Muscle of leg (tissue), 11 donors: ENCODE data around the gene LAMA2. TPM values are rescaled to one million over a fixed set of nuclear protein-coding genes. Genes with fewer than 3 reads are reported as not detected.

Source experiments
- DNase-seq: peaks from one replicate; pipeline ENCODE4 v3.0.0; 2013
- H3K27ac ChIP-seq: one replicate; pipeline ENCODE4 v1.5.1; 2013; ENCODE audit warnings: mild to moderate bottlenecking, low read length, control low read depth
- H3K27me3 ChIP-seq: one replicate; pipeline ENCODE4 v1.6.1; 2013; ENCODE audit warnings: low read length; ENCODE audit not compliant: control insufficient read depth, insufficient read depth
- H3K36me3 ChIP-seq: one replicate; pipeline ENCODE4 v1.6.1; 2013; ENCODE audit warnings: low read length; ENCODE audit not compliant: control insufficient read depth, insufficient read depth
- H3K4me1 ChIP-seq: one replicate; pipeline ENCODE4 v1.6.1; 2013; ENCODE audit warnings: low read length; ENCODE audit not compliant: control insufficient read depth, insufficient read depth
- H3K4me3 ChIP-seq: one replicate; pipeline ENCODE4 v1.5.1; 2013; ENCODE audit warnings: low read length, control low read depth
- H3K9me3 ChIP-seq: replicated peaks from 2 replicates; pipeline ENCODE4 v1.6.1; 2013; ENCODE audit warnings: low read depth, low read length; ENCODE audit not compliant: control insufficient read depth
- WGBS: methylation state at CpG from one replicate; pipeline ENCODE4 v1.1.5; 2013; ENCODE audit warnings: missing lambda C conversion rate; ENCODE audit not compliant: insufficient coverage; 5-methylcytosine and 5-hydroxymethylcytosine counted together
- polyA plus RNA-seq, 8 donors: library from polyadenylated mRNA; unstranded; fragments of 120-200 nt; gene quantifications; one replicate each; pipeline versions ENCODE4 v1.2.1 to v1.2.3, GENCODE V29; 2013; ENCODE audit warnings: inconsistent platforms in 1 of 8, low replicate concordance in 1 of 8; ENCODE audit not compliant: insufficient read length in 8 of 8, insufficient read depth in 1 of 8
- total RNA-seq: library from RNA; stranded (reverse); fragments of 120-200 nt; gene quantifications from one replicate; pipeline ENCODE4 v1.2.4, GENCODE V29; 2013

The LAMA2 gene
- total and polyA plus RNA-seq, 9 donors, result 105 to 165 (median 140) TPM

- WGBS, result no CpG with 5 or more reads among the region's 2 CpGs
- no peak overlapping the region for H3K4me3 ChIP-seq
Observed at GRCh38 chr6:128892079-128892478, 9.1 kb downstream of the LAMA2 start.

GRCh38 chr6:128899341-128900050 lies 16.6 kb downstream of the LAMA2 start:
- Histone ChIP-seq H3K27ac (no peak overlapping the region), H3K27me3 (no peaks in the 10 kb centered on the region), H3K4me3 (no peak overlapping the region), H3K9me3 (peaks cover 1% of the 10 kb centered on the region), H3K4me1 (no peaks in the 10 kb centered on the region), H3K36me3 (no peaks in the 10 kb centered on the region)
- DNase-seq, result peak; percentile 39

More at GRCh38 chr6:128892079-128892478, 9.1 kb downstream of the LAMA2 start:
- no peak for DNase-seq
- Histone ChIP-seq H3K27me3 (no peaks in the 10 kb centered on the region), H3K27ac (no peak overlapping the region), H3K4me1 (no peaks in the 10 kb centered on the region), H3K9me3 (peaks cover 2% of the 10 kb centered on the region), H3K36me3 (no peaks in the 10 kb centered on the region)

- no peak for DNase-seq
- Histone ChIP-seq H3K4me1 (no peaks in the 10 kb centered on the region), H3K4me3 (no peak overlapping the region), H3K27me3 (no peaks in the 10 kb centered on the region), H3K9me3 (no peaks in the 10 kb centered on the region), H3K36me3 (no peaks in the 10 kb centered on the region), H3K27ac (no peak overlapping the region)
- 94% methylated on average over 2 of the region's 5 CpGs for WGBS
Observed at GRCh38 chr6:128903715-128904114, 20.8 kb downstream of the LAMA2 start.

GRCh38 chr6:128914051-128914450 lies 31.1 kb downstream of the LAMA2 start:
- Histone ChIP-seq H3K27me3 (no peaks in the 10 kb centered on the region), H3K9me3 (no peaks in the 10 kb centered on the region), H3K4me3 (no peak overlapping the region), H3K36me3 (no peaks in the 10 kb centered on the region), H3K27ac (no peak overlapping the region), H3K4me1 (no peaks in the 10 kb centered on the region)
- 100% methylated on average over 1 of the region's 2 CpGs for WGBS
- DNase-seq, result no peak

- 100% methylated on average over 1 of the region's 2 CpGs for WGBS
- Histone ChIP-seq H3K36me3 (no peaks in the 10 kb centered on the region), H3K4me3 (no peak overlapping the region), H3K9me3 (no peaks in the 10 kb centered on the region), H3K27me3 (no peaks in the 10 kb centered on the region), H3K27ac (no peak overlapping the region), H3K4me1 (no peaks in the 10 kb centered on the region)
- no peak for DNase-seq
Observed at GRCh38 chr6:128918886-128919285, 35.9 kb downstream of the LAMA2 start.

- Histone ChIP-seq H3K4me1 (no peaks in the 10 kb centered on the region), H3K36me3 (no peaks in the 10 kb centered on the region), H3K9me3 (no peaks in the 10 kb centered on the region), H3K27ac (no peak overlapping the region), H3K4me3 (no peak overlapping the region), H3K27me3 (no peaks in the 10 kb centered on the region)
- WGBS, result no CpG with 5 or more reads among the region's 2 CpGs
- DNase-seq, result no peak
Observed at GRCh38 chr6:128919412-128920180, 36.7 kb downstream of the LAMA2 start.

GRCh38 chr6:128925765-128926164 lies 42.8 kb downstream of the LAMA2 start:
- H3K27ac ChIP-seq, result no peak overlapping the region
- H3K4me1 ChIP-seq, result no peaks in the 10 kb centered on the region
- no peaks in the 10 kb centered on the region for H3K27me3 ChIP-seq
- DNase-seq, result no peak
- H3K36me3 ChIP-seq, result peaks cover 6% of the 10 kb centered on the region
- peaks cover 3% of the 10 kb centered on the region for H3K9me3 ChIP-seq
- WGBS, result 89% methylated on average over 1 of the region's 1 CpG
- H3K4me3 ChIP-seq, result no peak overlapping the region

GRCh38 chr6:128929869-128930268 lies 46.9 kb downstream of the LAMA2 start:
- Histone ChIP-seq H3K27ac (no peak overlapping the region), H3K36me3 (peaks cover 6% of the 10 kb centered on the region), H3K9me3 (peaks cover 3% of the 10 kb centered on the region), H3K4me1 (no peaks in the 10 kb centered on the region), H3K27me3 (no peaks in the 10 kb centered on the region), H3K4me3 (no peak overlapping the region)
- DNase-seq, result no peak
- WGBS, result 42% methylated on average over 28 of the region's 34 CpGs

- no peak for DNase-seq
- no peak overlapping the region for H3K27ac ChIP-seq
- H3K27me3 ChIP-seq, result no peaks in the 10 kb centered on the region
- H3K9me3 ChIP-seq, result peaks cover 3% of the 10 kb centered on the region
- H3K4me3 ChIP-seq, result no peak overlapping the region
- no peaks in the 10 kb centered on the region for H3K4me1 ChIP-seq
- H3K36me3 ChIP-seq, result peaks cover 6% of the 10 kb centered on the region
- WGBS, result 70% methylated on average over 2 of the region's 5 CpGs
Observed at GRCh38 chr6:128930321-128930720, 47.4 kb downstream of the LAMA2 start.

GRCh38 chr6:128932061-128932460 lies 49.1 kb downstream of the LAMA2 start:
- Histone ChIP-seq H3K4me1 (no peaks in the 10 kb centered on the region), H3K9me3 (peaks cover 3% of the 10 kb centered on the region), H3K27me3 (no peaks in the 10 kb centered on the region), H3K36me3 (peaks cover 6% of the 10 kb centered on the region), H3K27ac (no peak overlapping the region), H3K4me3 (no peak overlapping the region)
- 100% methylated on average over 1 of the region's 1 CpG for WGBS
- no peak for DNase-seq
